A549 (cell line): ENCODE measurements around the gene RHO.

ENCODE experiments used
- CHD2 ChIP-seq: fragments of 150-350 bp; IDR thresholded peaks from 2 replicates; pipeline ENCODE4 v1.6.1; 2014; ENCODE audit warnings: low read length; ENCODE audit not compliant: partially characterized antibody
- CHD4 ChIP-seq: fragments of 200-600 bp; sonication (generic); IDR thresholded peaks from 2 replicates; pipeline ENCODE4 v1.6.1; 2016; ENCODE audit warnings: antibody characterized with exemption, mild to moderate bottlenecking, borderline replicate concordance
- CTCF ChIP-seq: fragments of >200 bp; sonication (Bioruptor Twin); formaldehyde crosslinking; IDR thresholded peaks from 3 replicates; pipeline ENCODE4 v1.5.1; 2016
- HOXA7 ChIP-seq: fragments of 250-450 bp; sonication (Bioruptor Pico); IDR thresholded peaks from 2 replicates; pipeline ENCODE4 v1.5.0; 2020; ENCODE audit warnings: mild to moderate bottlenecking, moderate library complexity
- MAFK ChIP-seq: fragments of 450-650 bp; IDR thresholded peaks from 2 replicates; pipeline ENCODE4 v1.6.1; 2014; ENCODE audit not compliant: partially characterized antibody
- MAX ChIP-seq: IDR thresholded peaks from 2 replicates; pipeline ENCODE4 v1.6.1; 2012
- POLR2A ChIP-seq: IDR thresholded peaks from 2 replicates; pipeline ENCODE4 v1.6.1; 2012; ENCODE audit warnings: mild to moderate bottlenecking, low read length
- TP53 ChIP-seq: fragments of 250-450 bp; sonication (Bioruptor Pico); IDR thresholded peaks from 2 replicates; pipeline ENCODE4 v1.5.0; 2021; ENCODE audit warnings: mild to moderate bottlenecking, moderate library complexity
- USF2 ChIP-seq: fragments of 450-650 bp; IDR thresholded peaks from 2 replicates; pipeline ENCODE4 v1.6.1; 2014; ENCODE audit warnings: antibody characterized with exemption

- no peak for TF ChIP-seq HOXA7 (CRISPR knock-in tag)
- no peak for TF ChIP-seq CTCF
- TF ChIP-seq MAFK, result no peak
- no peak for TF ChIP-seq CHD4
- TF ChIP-seq MAX, result no peak
- TF ChIP-seq TP53 (CRISPR knock-in tag), result no peak
- no peak for TF ChIP-seq CHD2
- no peak for TF ChIP-seq USF2
- TF ChIP-seq POLR2A, result no peak
Observed at GRCh38 chr3:129583289-129583688, 54.9 kb downstream of the RHO start.
